Chondrocyte (in vitro differentiated cells): ENCODE data around the gene ZDHHC14. TPM values are rescaled to one million over a fixed set of nuclear protein-coding genes. Genes with fewer than 3 reads are reported as not detected.

Experiments used
- DNase-seq: peaks from one replicate; pipeline ENCODE4 v3.0.0; 2021; ENCODE audit warnings: mixed read lengths, low spot score
- H3K27ac Mint-ChIP-seq: one replicate; pipeline ENCODE4 v1.8.0; 2021; ENCODE audit warnings: mild to moderate bottlenecking, moderate library complexity, mixed read lengths; ENCODE audit not compliant: unreplicated experiment
- H3K27me3 Mint-ChIP-seq: 2 replicates; pipeline ENCODE4 v1.8.0; 2021; ENCODE audit warnings: low read depth, mixed read lengths
- H3K36me3 Mint-ChIP-seq: 2 replicates; pipeline ENCODE4 v1.8.0; 2021; ENCODE audit warnings: low read depth, mixed read lengths
- H3K4me1 Mint-ChIP-seq: 2 replicates; pipeline ENCODE4 v1.8.0; 2021; ENCODE audit warnings: low read depth, mild to moderate bottlenecking, mixed read lengths
- H3K4me3 Mint-ChIP-seq: one replicate; pipeline ENCODE4 v1.8.0; 2021; ENCODE audit warnings: mild to moderate bottlenecking, moderate library complexity, mixed read lengths; ENCODE audit not compliant: unreplicated experiment
- H3K9me3 Mint-ChIP-seq: 2 replicates; pipeline ENCODE4 v1.8.0; 2021; ENCODE audit warnings: low read depth, mixed read lengths
- total RNA-seq: library from RNA; stranded (reverse); gene quantifications from 3 replicates; pipeline ENCODE4 v1.2.1, GENCODE V29; 2021
- TF ChIP-seq, protein P1 (sequence below): fragments of 200-600 bp; sonication (generic); IDR thresholded peaks from 2 replicates; pipeline ENCODE4 v1.5.0; 2021; ENCODE audit warnings: antibody characterized with exemption, mild to moderate bottlenecking, moderate library complexity

Gene ZDHHC14
- total RNA-seq, 1 donor from 2014 or later: 8.4 TPM

DNA sequence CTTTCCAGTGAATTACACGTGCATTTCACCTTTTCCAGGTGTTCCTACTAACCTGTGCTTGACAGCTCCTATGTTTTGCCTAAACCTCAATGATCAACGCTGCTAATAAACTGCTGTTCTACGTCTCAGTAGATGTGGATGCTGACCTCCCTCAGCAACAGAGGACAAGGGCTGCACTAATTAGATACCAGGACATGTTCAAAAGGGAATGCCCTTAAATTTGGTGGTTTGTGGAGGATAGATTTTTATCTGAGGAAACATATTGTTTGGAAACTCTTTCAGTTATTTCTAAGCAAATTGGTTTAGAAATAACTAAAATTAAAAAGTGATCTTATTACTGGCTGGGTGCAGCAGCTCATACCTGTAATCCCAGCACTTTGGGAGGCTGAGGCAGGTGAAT, 19.1 kb upstream of the ZDHHC14 start:
- TF ChIP-seq, protein P1, sequence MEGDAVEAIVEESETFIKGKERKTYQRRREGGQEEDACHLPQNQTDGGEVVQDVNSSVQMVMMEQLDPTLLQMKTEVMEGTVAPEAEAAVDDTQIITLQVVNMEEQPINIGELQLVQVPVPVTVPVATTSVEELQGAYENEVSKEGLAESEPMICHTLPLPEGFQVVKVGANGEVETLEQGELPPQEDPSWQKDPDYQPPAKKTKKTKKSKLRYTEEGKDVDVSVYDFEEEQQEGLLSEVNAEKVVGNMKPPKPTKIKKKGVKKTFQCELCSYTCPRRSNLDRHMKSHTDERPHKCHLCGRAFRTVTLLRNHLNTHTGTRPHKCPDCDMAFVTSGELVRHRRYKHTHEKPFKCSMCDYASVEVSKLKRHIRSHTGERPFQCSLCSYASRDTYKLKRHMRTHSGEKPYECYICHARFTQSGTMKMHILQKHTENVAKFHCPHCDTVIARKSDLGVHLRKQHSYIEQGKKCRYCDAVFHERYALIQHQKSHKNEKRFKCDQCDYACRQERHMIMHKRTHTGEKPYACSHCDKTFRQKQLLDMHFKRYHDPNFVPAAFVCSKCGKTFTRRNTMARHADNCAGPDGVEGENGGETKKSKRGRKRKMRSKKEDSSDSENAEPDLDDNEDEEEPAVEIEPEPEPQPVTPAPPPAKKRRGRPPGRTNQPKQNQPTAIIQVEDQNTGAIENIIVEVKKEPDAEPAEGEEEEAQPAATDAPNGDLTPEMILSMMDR: no peak
- Mint-ChIP-seq H3K27me3 (peaks cover 12% of the 10 kb centered on the region), H3K4me3 (no peak overlapping the region)

DNA sequence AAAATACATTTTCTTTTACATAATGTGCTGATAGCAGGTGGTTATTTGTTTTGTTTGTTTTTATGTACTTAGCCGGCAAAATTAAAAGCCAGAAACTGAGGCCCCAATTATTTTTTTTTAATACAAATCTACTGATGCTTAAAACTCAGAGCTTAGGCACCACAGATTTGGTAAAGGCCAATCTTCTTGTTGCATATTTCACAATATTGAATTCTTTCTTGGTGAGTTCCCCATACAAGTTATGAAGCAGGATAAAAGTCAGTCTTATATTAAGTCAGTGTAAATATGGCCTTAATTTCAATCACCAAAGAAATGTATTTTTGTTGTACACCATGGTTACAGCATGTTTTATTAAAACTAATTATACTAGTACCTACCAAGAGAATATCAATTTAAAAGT, 16.3 kb upstream of the ZDHHC14 start:
- H3K4me1 Mint-ChIP-seq: no peaks in the 10 kb centered on the region
- H3K27me3 Mint-ChIP-seq: peaks cover 5% of the 10 kb centered on the region
- no peaks in the 10 kb centered on the region for H3K36me3 Mint-ChIP-seq
- TF ChIP-seq, protein P1: no peak
- H3K4me3 Mint-ChIP-seq: no peak overlapping the region
- H3K9me3 Mint-ChIP-seq: no peaks in the 10 kb centered on the region
- H3K27ac Mint-ChIP-seq: no peak overlapping the region
- DNase-seq: no peak

More for the DNA sequence above, 19.1 kb upstream of the ZDHHC14 start:
- no peaks in the 10 kb centered on the region for H3K4me1 Mint-ChIP-seq
- no peaks in the 10 kb centered on the region for H3K36me3 Mint-ChIP-seq
- no peak for DNase-seq
- H3K9me3 Mint-ChIP-seq: no peaks in the 10 kb centered on the region
- H3K27ac Mint-ChIP-seq: no peak overlapping the region

DNA sequence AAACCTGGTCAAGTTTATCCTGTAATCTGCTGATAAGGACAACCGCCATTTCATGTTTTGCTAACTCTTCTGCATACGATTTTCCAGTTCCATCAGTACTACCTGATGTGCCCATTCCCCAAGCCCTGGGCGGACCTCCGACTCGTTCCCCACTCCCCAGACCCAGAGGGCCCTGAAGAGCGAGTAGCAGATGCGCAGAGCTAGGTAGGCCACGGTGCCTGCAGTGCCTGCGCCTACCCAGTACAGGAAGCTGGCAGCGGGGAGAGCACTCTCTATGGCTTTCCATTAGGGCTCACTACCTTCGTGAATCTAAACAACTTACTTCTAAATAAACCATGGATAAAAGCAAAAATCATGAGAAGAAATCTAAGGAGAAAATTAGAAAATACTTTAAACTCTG, 14.3 kb upstream of the ZDHHC14 start:
- Mint-ChIP-seq H3K4me1 (no peaks in the 10 kb centered on the region), H3K27me3 (peaks cover 7% of the 10 kb centered on the region), H3K9me3 (no peaks in the 10 kb centered on the region), H3K4me3 (no peak overlapping the region), H3K36me3 (no peaks in the 10 kb centered on the region), H3K27ac (no peak overlapping the region)
- TF ChIP-seq, protein P1: no peak
- no peak for DNase-seq

DNA sequence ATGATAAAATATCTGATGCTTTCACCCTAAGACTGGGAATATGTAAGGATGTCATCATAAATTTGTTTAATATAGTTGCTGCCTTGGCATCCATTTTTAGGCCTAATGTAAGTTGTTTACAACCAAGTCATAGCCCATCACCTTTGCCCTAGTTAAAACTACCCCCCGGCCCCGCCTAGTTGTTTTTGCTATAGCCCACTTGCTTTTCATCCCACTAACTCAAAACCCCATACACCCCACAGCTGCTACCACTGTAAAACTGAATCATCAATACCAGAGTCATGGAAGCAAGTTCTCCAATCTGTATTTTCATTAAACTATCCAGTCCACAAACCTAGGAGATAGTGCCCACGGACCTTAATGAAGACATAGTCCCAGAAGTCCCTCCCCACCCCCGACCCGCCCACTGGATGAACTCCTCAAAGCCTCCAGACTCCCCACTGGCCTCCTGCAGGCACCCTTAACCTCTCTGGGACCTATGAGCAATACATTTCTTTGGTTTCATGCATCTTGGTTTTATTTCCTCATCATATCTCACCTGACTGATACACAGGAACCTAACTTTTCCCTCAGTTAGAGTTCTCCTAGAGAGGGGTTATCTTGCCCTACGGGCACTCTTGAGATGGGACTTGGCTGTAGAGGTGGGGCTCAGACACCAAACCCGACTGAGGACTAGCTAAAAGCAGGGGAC, 12.5 kb upstream of the ZDHHC14 start:
- no peaks in the 10 kb centered on the region for H3K36me3 Mint-ChIP-seq
- no peaks in the 10 kb centered on the region for H3K4me1 Mint-ChIP-seq
- TF ChIP-seq, protein P1: no peak
- no peaks in the 10 kb centered on the region for H3K9me3 Mint-ChIP-seq
- no peak overlapping the region for H3K27ac Mint-ChIP-seq
- H3K27me3 Mint-ChIP-seq: peaks cover 5% of the 10 kb centered on the region
- no peak for DNase-seq
- no peak overlapping the region for H3K4me3 Mint-ChIP-seq

DNA sequence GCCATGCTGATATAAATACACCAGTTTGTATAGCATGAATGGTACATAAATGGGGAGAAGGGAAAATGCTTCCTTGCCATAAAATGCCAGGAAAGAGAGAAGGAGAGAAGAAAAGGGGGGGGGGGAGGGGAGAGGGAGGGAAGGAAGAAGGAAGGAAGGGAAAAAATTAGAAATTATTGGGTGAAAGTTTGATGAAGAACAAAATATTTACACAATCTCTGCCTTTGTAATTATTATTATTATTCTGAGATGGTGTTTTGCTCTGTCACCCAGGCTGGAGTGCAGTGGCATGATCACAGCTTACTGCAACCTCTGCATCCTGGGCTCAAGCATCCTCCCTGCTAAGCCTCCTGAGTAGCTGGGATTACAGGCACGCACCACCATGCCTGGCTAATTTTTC, 10.2 kb upstream of the ZDHHC14 start:
- DNase-seq: no peak
- H3K9me3 Mint-ChIP-seq: no peaks in the 10 kb centered on the region
- no peak overlapping the region for H3K27ac Mint-ChIP-seq
- TF ChIP-seq, protein P1: no peak
- H3K4me1 Mint-ChIP-seq: no peaks in the 10 kb centered on the region
- H3K36me3 Mint-ChIP-seq: peaks cover 1% of the 10 kb centered on the region
- H3K27me3 Mint-ChIP-seq: peaks cover 5% of the 10 kb centered on the region
- H3K4me3 Mint-ChIP-seq: no peak overlapping the region
